Measurements from ENCODE around the gene MFSD12. TPM values are rescaled to one million over a fixed set of nuclear protein-coding genes. Genes with fewer than 3 reads are reported as not detected.
A peak's percentile ranks its signal among the peaks of the same experiment; 100 is the strongest.

MFSD12 gene
- total and polyA plus RNA-seq, 9 donors, result 17.4 to 104 (median 36.4) TPM

DNA sequence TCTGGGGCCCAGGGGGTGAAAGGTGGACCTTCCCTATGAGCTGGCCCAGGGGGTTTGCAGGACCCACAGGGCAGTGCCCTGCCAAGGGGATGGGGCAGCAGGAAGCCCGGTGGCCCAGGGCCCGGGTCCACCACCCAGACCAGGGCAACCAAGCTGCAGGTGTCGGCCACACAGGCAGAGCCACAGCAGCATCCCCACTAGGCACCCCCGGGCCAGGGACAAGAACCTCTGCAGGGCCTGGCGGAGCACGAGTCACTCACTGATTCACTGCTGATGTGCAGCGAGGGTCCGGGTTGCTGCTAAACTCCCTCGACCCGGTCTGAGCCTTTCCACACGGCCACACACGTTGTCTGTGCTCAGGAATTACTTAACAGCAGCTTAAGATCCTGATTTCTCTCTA is 42.5 kb downstream of the MFSD12 start:
- H3K4me1 ChIP-seq (ENCODE audit: insufficient read depth), result peaks cover 7% of the 10 kb centered on the region
- TF ChIP-seq, protein P1, sequence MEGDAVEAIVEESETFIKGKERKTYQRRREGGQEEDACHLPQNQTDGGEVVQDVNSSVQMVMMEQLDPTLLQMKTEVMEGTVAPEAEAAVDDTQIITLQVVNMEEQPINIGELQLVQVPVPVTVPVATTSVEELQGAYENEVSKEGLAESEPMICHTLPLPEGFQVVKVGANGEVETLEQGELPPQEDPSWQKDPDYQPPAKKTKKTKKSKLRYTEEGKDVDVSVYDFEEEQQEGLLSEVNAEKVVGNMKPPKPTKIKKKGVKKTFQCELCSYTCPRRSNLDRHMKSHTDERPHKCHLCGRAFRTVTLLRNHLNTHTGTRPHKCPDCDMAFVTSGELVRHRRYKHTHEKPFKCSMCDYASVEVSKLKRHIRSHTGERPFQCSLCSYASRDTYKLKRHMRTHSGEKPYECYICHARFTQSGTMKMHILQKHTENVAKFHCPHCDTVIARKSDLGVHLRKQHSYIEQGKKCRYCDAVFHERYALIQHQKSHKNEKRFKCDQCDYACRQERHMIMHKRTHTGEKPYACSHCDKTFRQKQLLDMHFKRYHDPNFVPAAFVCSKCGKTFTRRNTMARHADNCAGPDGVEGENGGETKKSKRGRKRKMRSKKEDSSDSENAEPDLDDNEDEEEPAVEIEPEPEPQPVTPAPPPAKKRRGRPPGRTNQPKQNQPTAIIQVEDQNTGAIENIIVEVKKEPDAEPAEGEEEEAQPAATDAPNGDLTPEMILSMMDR (IDR thresholded peaks at IDR 0.05), result no peak
- TF ChIP-seq EP300 (IDR thresholded peaks at IDR 0.05) (no peak), POLR2A (IDR thresholded peaks at IDR 0.05) (no peak)

DNA sequence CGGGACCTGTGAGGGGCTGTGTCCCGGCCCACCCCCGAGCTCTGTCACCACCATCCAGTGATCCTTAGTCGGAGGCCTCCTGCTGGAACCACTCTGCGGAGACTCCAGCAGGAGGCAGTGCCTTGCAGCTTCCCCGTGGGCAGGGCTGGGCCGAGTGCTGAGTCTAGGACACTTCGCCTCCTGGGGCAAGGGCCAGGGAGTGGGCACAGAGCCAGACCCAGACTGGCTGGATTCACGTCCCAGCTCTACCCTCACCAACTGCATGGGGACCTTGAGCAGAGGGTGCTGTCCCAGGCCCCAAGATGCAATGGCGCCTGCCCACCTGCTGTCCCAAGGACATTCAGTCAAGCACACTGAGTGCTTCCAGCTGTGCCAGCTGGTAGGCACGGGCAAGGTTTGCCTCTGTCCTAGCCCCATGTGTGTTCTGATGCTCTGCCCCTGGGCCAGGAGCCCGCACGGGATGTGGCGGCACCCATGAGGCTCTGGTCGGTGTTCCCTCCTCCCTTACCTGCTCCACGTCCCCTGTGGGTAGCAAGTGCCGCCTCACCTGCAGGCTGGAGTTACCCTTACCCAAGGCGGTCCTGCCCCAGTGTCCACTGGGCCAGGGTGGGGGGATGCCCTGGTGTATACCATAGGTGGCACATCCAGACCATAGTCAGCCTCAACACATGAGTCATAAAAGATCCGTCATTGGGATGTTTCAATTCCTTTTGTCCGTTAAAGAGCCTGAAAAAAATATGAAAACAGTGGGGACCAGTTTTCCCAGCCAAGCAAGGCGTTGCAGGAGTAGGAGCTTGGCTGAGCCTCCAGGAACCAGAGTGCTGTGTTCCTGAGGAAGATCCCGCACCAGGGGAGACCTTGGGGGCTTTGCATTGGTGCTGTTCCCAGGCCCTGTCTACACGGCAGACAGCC is 43.9 kb downstream of the MFSD12 start:
- intact Hi-C loops (cut with DNase I), result no loop called here
- peak in 1 of 5 donors; percentile 52 for DNase-seq
- Histone ChIP-seq H3K27me3 (no peaks in the 10 kb centered on the region), H3K36me3 (no peaks in the 10 kb centered on the region), H3K9me3 (no peaks in the 10 kb centered on the region), H3K4me3 (no peak overlapping the region), H3K4me1 (ENCODE audit: insufficient read depth) (peaks cover 8% of the 10 kb centered on the region), H3K27ac (no peak overlapping the region)
- TF ChIP-seq EP300 (IDR thresholded peaks at IDR 0.05) (no peak), POLR2A (IDR thresholded peaks at IDR 0.05) (no peak)
- TF ChIP-seq, protein P1 (IDR thresholded peaks at IDR 0.05), result no peak
- WGBS, 3 donors, result 79 to 84% (median 82%) methylated on average over 22 to 23 of the region's 23 CpGs

More for the DNA sequence above, 42.5 kb downstream of the MFSD12 start:
- intact Hi-C loops (cut with DNase I), result no loop called here
- Histone ChIP-seq H3K4me3 (no peak overlapping the region), H3K9me3 (no peaks in the 10 kb centered on the region), H3K27me3 (no peaks in the 10 kb centered on the region), H3K36me3 (no peaks in the 10 kb centered on the region), H3K27ac (no peak overlapping the region)
- WGBS, 3 donors, result 75 to 76% (median 76%) methylated on average over 8 to 12 of the region's 12 CpGs
- no peak for DNase-seq

DNA sequence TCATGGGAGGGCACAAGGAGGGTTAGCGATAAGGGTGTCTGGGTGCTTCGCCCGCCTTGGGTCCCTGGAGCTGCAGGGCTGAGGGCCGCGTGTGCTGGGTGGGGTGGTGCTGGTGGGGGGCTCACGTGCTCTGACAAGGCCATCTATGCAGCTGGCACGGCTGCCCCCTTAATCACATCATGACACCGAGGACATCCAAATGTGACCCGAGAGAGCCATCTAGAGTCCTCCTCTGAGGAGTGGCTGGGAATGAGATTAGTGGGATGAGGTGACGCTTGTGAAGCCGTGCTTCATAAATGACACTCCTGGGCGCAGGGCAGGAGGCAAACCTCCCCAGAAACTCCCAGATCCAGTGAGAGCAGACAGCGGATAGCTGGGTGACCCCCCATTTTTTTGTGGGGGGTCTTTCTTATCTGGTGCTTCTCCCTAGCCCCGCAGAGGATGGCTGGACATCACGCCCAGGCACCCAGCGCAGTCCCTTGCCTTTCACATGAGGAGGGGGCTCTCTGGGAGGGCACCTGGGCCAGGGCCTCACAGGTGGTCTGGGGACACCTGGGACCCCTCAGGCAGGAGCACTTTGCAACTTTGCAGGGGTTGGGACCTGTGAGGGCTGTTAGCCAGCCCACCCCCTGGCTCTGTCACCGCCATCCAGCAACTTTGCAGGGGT is 44.7 kb downstream of the MFSD12 start:
- TF ChIP-seq, protein P1 (IDR thresholded peaks at IDR 0.05), result no peak
- TF ChIP-seq EP300 (IDR thresholded peaks at IDR 0.05) (no peak), POLR2A (IDR thresholded peaks at IDR 0.05) (no peak)
- no peak overlapping the region for H3K4me3 ChIP-seq
- WGBS, 3 donors, result 88 to 92% (median 89%) methylated on average over 17 of the region's 17 CpGs
- H3K27me3 ChIP-seq, result no peaks in the 10 kb centered on the region
- intact Hi-C loops (cut with DNase I), result no loop called here
- H3K36me3 ChIP-seq, result no peaks in the 10 kb centered on the region
- H3K27ac ChIP-seq, result no peak overlapping the region
- no peaks in the 10 kb centered on the region for H3K9me3 ChIP-seq
- DNase-seq, result no peak
- peaks cover 10% of the 10 kb centered on the region for H3K4me1 ChIP-seq (ENCODE audit: insufficient read depth)

DNA sequence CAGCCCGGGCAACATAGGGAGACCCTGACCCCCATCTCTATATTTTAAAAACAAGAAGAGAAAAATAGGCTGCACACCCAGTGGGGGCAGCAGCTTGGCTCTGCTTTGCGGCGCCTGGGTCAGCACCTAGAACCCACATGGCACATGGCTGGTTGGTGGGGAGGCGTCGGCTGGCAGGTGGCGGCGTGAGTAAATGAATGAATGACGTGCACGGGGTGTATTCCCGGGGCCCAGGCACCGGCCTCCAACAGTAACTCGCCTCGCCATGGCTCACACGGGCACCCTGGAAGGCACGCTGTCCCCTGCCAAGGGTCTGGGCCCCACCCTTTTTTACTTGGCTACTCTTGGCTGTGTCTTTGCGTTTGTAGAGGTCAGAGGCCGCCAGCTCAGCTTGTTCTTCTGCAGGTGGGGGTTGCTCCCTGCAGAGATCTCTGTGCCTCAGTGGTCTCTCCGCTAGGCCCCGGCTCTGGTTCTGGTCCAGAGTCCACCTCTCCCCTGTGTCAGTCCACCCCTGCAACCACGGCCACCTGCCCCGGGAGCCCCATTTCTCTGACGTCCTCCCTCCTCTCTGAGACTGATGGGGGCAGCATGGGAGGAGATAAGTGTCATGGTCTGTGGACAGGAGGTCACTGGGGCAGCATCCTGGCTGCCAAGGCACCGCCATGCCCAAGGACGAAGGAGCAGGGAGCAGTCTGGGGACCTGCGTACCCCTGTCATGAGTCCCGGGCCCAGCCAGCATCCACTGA is 45.7 kb downstream of the MFSD12 start:
- Histone ChIP-seq H3K27ac (no peak overlapping the region), H3K27me3 (no peaks in the 10 kb centered on the region), H3K4me3 (no peak overlapping the region), H3K36me3 (no peaks in the 10 kb centered on the region), H3K4me1 (ENCODE audit: insufficient read depth) (peaks cover 13% of the 10 kb centered on the region), H3K9me3 (no peaks in the 10 kb centered on the region)
- DNase-seq, result peak in 1 of 5 donors; percentile 37
- TF ChIP-seq POLR2A (IDR thresholded peaks at IDR 0.05) (no peak), EP300 (IDR thresholded peaks at IDR 0.05) (no peak)
- TF ChIP-seq, protein P1 (IDR thresholded peaks at IDR 0.05), result no peak
- 76 to 85% (median 81%) methylated on average over 26 of the region's 26 CpGs for WGBS, 3 donors
- intact Hi-C loops (cut with DNase I), result no loop called here
